Measurements from ENCODE around the gene APOBEC4. TPM values are rescaled to one million over a fixed set of nuclear protein-coding genes. Genes with fewer than 3 reads are reported as not detected.
A peak's percentile ranks its signal among the peaks of the same experiment; 100 is the strongest.

APOBEC4 gene
- total and polyA plus RNA-seq, 10 of the 15 experiments (the other 5 are each of a cell fraction or from before 2014, with no cell fraction given) = 0.04 to 0.25 (median 0.06) TPM; not detected in 5

- TF ChIP-seq IKZF2 (IDR thresholded peaks at IDR 0.05) (peak; percentile 21 to 45; a peak in 2 of 4 replicates), GATAD2B (conservative IDR thresholded peaks at IDR 0.05; ENCODE audit: low read depth) (peak; percentile 85), NR2F1 (conservative IDR thresholded peaks at IDR 0.05) (no peak), ZBED1 (IDR thresholded peaks at IDR 0.05; ENCODE audit: borderline replicate concordance) (0 out of 2 replicates have a peak, but pooled peaks have one; percentile 33), JUND (IDR thresholded peaks at IDR 0.05; ENCODE audit: low read depth, low read length) (no peak), LARP7 (IDR thresholded peaks at IDR 0.05) (peak; percentile 80), IKZF1 (conservative IDR thresholded peaks at IDR 0.05) (peak; percentile 60), FOXK2 (IDR thresholded peaks at IDR 0.05) (no peak), CEBPB (IDR thresholded peaks at IDR 0.05; ENCODE audit: borderline replicate concordance in 1 of 2, low read depth in 2 of 2, low read length in 2 of 2) (no peak), CHD1 (IDR thresholded peaks at IDR 0.05; ENCODE audit: low read depth, low read length) (no peak), NKRF (conservative IDR thresholded peaks at IDR 0.05) (peak; percentile 87), NFIC (IDR thresholded peaks at IDR 0.05; ENCODE audit: low read depth, low read length) (no peak), GABPA (IDR thresholded peaks at IDR 0.05; ENCODE audit: low read depth) (0 out of 2 replicates have a peak, but pooled peaks have one; percentile 26), ZNF384 (IDR thresholded peaks at IDR 0.05; ENCODE audit: borderline replicate concordance, low read depth, low read length) (no peak), ETV6 (conservative IDR thresholded peaks at IDR 0.05 in 1 of 2, IDR thresholded peaks at IDR 0.05 in 1 of 2; ENCODE audit: borderline replicate concordance in 1 of 2, low read depth in 1 of 2) (no peak), CHD2 (IDR thresholded peaks at IDR 0.05; ENCODE audit: borderline replicate concordance, low read depth, low read length) (0 out of 2 replicates have a peak, but pooled peaks have one; percentile 12), BCL3 (IDR thresholded peaks at IDR 0.05; ENCODE audit: borderline replicate concordance, insufficient read depth, low read depth, low read length, poor library complexity, severe bottlenecking) (no peak), USF2 (IDR thresholded peaks at IDR 0.05; ENCODE audit: borderline replicate concordance, low read depth, low read length) (peak; percentile 88), ZBTB40 (IDR thresholded peaks at IDR 0.05; ENCODE audit: borderline replicate concordance) (peak; percentile 44; the same call in 1 of the 2 replicates)
These were observed 17.3 kb downstream of the APOBEC4 start, which contains the start of gene ARPC5 (continued) for GRCh38 chr1:183635606-183636333.
